HAP-1 (cell line): ENCODE results near the gene DGCR6L.
"Not testable (repeated sequence)": the region's sequence is repeated elsewhere in the genome, so short reads cannot be mapped to it uniquely, and the experiment has no call there.

Source experiments
- DNase-seq, 2 experiments: peaks; one replicate each; pipeline ENCODE4 v3.0.0-alpha.2; 2016 to 2020; ENCODE audit warnings: low spot score in 2 of 2
- H3K27me3 ChIP-seq: fragments of 250-450 bp; sonication (Bioruptor Pico); 2 replicates; pipeline ENCODE4 v1.5.1; 2020; ENCODE audit warnings: low read depth, mild to moderate bottlenecking, moderate library complexity
- H3K36me3 ChIP-seq: fragments of 250-450 bp; sonication (Bioruptor Pico); replicated peaks from 2 replicates; pipeline ENCODE4 v1.5.1; 2020; ENCODE audit warnings: mild to moderate bottlenecking
- H3K4me1 ChIP-seq: fragments of 250-450 bp; sonication (Bioruptor Pico); 2 replicates; pipeline ENCODE4 v1.5.1; 2020; ENCODE audit warnings: mild to moderate bottlenecking
- H3K4me3 ChIP-seq: fragments of 250-450 bp; sonication (Bioruptor Pico); 2 replicates; pipeline ENCODE4 v1.5.1; 2020; ENCODE audit warnings: mild to moderate bottlenecking, moderate library complexity
- H3K9me3 ChIP-seq: fragments of 250-450 bp; sonication (Bioruptor Pico); 2 replicates; pipeline ENCODE4 v1.5.1; 2020; ENCODE audit warnings: mild to moderate bottlenecking, moderate library complexity
- in situ Hi-C: fragments of 300-500 bp; cut with MboI; formaldehyde crosslinking; loops from 3 replicates; pipeline ENCODE4 v1.14.3; 2020; ENCODE audit warnings: low sequenced_read_pairs, inconsistent platforms, mixed read lengths

Gene DGCR6L

DNA sequence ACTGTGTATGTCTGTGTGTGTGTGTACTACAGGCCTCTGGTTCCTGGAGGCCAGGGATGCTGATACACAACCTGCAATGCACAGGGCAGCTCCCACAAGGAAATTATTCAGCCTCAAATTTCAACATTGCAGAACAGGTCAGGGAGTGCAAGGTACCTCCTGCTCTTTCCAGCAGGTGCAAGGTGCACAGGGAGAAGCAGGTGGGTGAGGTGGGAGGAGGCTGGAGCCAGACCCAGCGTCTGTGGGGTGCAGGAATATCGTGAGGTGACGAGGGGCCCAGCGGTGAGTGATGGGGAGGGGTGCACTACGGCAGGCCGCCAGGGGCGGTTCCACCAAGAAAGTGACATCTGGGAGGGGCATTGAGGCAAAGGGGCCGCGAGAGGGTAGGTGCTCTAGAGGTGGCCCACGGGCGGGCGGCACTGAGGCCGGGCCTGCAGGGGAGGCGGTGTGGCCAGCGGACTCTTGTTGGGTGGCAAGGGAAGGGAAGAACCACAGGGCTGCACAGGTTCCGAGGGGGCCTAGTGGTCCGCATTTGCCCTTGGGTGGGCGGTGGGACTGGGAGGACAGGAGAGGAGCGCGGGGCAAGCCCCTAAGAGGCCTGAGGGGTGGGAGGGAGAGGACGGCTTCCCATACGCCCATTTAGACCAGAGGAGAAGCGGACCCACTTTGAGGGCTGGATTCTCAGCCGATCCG, 21.6 kb downstream of the DGCR6L start:
- H3K36me3 ChIP-seq, result no peaks in the 10 kb centered on the region

GRCh38 chr22:20297414-20298109, 22.3 kb downstream of the DGCR6L start:
- H3K27me3 ChIP-seq, result 0 out of 2 replicates have a peak, but pooled peaks cover 3% of the 10 kb centered on the region
- in situ Hi-C loops, result loop anchor here (25.0 kb wide), 1 partner anchor 335 kb away; no protein-coding TSS in a partner anchor

More for the DNA sequence above, 21.6 kb downstream of the DGCR6L start:
- in situ Hi-C loops, result loop anchor here (25.0 kb wide), 1 partner anchor 336 kb away; no protein-coding TSS in a partner anchor
- Histone ChIP-seq H3K9me3 (no peaks in the 10 kb centered on the region), H3K4me1 (no peaks in the 10 kb centered on the region), H3K27me3 (0 out of 2 replicates have a peak, but pooled peaks cover 3% of the 10 kb centered on the region), H3K4me3 (no peak overlapping the region)
- no peak for DNase-seq

GRCh38 chr22:20296598-20296997, 23.3 kb downstream of the DGCR6L start:
- H3K36me3 ChIP-seq, result no peaks in the 10 kb centered on the region
- no peak for DNase-seq
- H3K4me3 ChIP-seq, result no peak overlapping the region
- no peaks in the 10 kb centered on the region for H3K9me3 ChIP-seq
- H3K27me3 ChIP-seq, result 0 out of 2 replicates have a peak, but pooled peaks cover 3% of the 10 kb centered on the region
- in situ Hi-C loops, result loop anchor here (25.0 kb wide), 1 partner anchor 334 kb away; no protein-coding TSS in a partner anchor
- H3K4me1 ChIP-seq, result no peaks in the 10 kb centered on the region

More at GRCh38 chr22:20297414-20298109, 22.3 kb downstream of the DGCR6L start:
- H3K36me3 ChIP-seq, result no peaks in the 10 kb centered on the region
- H3K4me1 ChIP-seq, result no peaks in the 10 kb centered on the region
- H3K4me3 ChIP-seq, result no peak overlapping the region
- DNase-seq, result no peak
- no peaks in the 10 kb centered on the region for H3K9me3 ChIP-seq

GRCh38 chr22:20295262-20296064, 24.4 kb downstream of the DGCR6L start:
- in situ Hi-C loops, result loop anchor here (25.0 kb wide), 1 partner anchor 333 kb away; no protein-coding TSS in a partner anchor
- no peaks in the 10 kb centered on the region for H3K27me3 ChIP-seq

GRCh38 chr22:20292673-20293232, 27.1 kb downstream of the DGCR6L start:
- H3K27me3 ChIP-seq, result no peaks in the 10 kb centered on the region
- H3K4me3 ChIP-seq, result no peak overlapping the region
- no peaks in the 10 kb centered on the region for H3K4me1 ChIP-seq
- H3K36me3 ChIP-seq, result no peaks in the 10 kb centered on the region
- in situ Hi-C loops, result loop anchor here (5.0 to 25.0 kb wide), 2 partner anchors 135 to 330 kb away; no protein-coding TSS in a partner anchor
- no peaks in the 10 kb centered on the region for H3K9me3 ChIP-seq
- DNase-seq, result no peak

More at GRCh38 chr22:20295262-20296064, 24.4 kb downstream of the DGCR6L start:
- H3K36me3 ChIP-seq, result no peaks in the 10 kb centered on the region
- no peak for DNase-seq
- H3K4me1 ChIP-seq, result no peaks in the 10 kb centered on the region
- H3K9me3 ChIP-seq, result no peaks in the 10 kb centered on the region
- H3K4me3 ChIP-seq, result no peak overlapping the region

DNA sequence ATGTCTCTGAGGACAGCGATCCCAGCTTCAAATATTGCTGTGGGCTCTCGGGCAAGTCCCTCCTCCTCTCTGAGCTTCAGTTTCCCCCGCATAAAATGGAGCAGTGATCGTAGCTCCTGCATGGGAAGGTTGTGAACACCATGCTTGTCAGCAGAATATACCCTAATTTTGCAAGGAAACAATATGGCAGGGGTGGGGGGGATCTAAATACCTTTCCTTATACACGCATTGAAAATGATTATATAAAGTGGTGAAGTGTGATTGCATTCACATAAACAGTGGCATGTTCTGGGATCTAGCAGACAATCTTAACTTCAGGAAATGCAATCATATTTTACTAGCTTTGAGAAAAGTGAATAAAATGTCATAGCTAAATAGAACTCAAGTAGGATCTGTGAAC, 27.8 kb downstream of the DGCR6L start:
- Histone ChIP-seq H3K4me3 (no peak overlapping the region), H3K4me1 (no peaks in the 10 kb centered on the region), H3K36me3 (no peaks in the 10 kb centered on the region), H3K27me3 (no peaks in the 10 kb centered on the region), H3K9me3 (no peaks in the 10 kb centered on the region)
- in situ Hi-C loops, result loop anchor here (5.0 to 25.0 kb wide), 2 partner anchors 135 to 330 kb away; no protein-coding TSS in a partner anchor
- DNase-seq, result no peak

- H3K9me3 ChIP-seq, result no peaks in the 10 kb centered on the region
- no peak for DNase-seq
- H3K36me3 ChIP-seq, result no peaks in the 10 kb centered on the region
- in situ Hi-C loops, result loop anchor here (5.0 to 25.0 kb wide), 2 partner anchors 134 to 329 kb away; no protein-coding TSS in a partner anchor
- no peak overlapping the region for H3K4me3 ChIP-seq
- no peaks in the 10 kb centered on the region for H3K27me3 ChIP-seq
- H3K4me1 ChIP-seq, result no peaks in the 10 kb centered on the region
Measured at GRCh38 chr22:20291604-20292063, 28.2 kb downstream of the DGCR6L start.

- H3K4me1 ChIP-seq, result no peaks in the 10 kb centered on the region
- no peak for DNase-seq
- H3K9me3 ChIP-seq, result no peaks in the 10 kb centered on the region
- in situ Hi-C loops, result loop anchor here (5.0 to 25.0 kb wide), 2 partner anchors 134 to 329 kb away; no protein-coding TSS in a partner anchor
- no peaks in the 10 kb centered on the region for H3K36me3 ChIP-seq
- H3K27me3 ChIP-seq, result no peaks in the 10 kb centered on the region
- no peak overlapping the region for H3K4me3 ChIP-seq
Measured at GRCh38 chr22:20291249-20291586, 28.6 kb downstream of the DGCR6L start.

GRCh38 chr22:20290578-20291248, 29.1 kb downstream of the DGCR6L start:
- Histone ChIP-seq H3K4me3 (no peak overlapping the region), H3K4me1 (no peaks in the 10 kb centered on the region), H3K9me3 (no peaks in the 10 kb centered on the region), H3K36me3 (no peaks in the 10 kb centered on the region), H3K27me3 (no peaks in the 10 kb centered on the region)
- in situ Hi-C loops, result loop anchor here (5.0 to 25.0 kb wide), 2 partner anchors 133 to 328 kb away; no protein-coding TSS in a partner anchor
- no peak for DNase-seq

DNA sequence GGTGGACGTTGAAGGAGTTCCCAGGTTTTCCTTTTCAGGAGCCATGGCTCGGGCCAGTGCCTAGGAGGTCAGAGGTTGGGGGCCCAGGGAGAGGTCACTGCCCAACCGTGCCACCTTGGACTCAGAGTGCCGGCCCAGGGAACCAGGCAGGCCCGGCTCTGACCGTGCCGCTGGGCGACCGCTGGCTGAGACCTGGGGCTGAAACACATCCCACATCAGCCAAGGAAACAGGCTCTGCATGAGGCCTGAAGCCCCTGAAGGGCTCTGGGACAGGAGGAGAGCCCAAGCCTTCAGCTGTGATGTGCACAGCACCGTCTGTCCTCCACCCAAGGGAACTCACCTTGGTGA, 29.8 kb downstream of the DGCR6L start:
- no peak for DNase-seq
- H3K27me3 ChIP-seq, result no peaks in the 10 kb centered on the region
- in situ Hi-C loops, result loop anchor here (5.0 to 25.0 kb wide), 2 partner anchors 133 to 328 kb away; no protein-coding TSS in a partner anchor
- no peaks in the 10 kb centered on the region for H3K36me3 ChIP-seq
- H3K4me3 ChIP-seq, result no peak overlapping the region
- no peaks in the 10 kb centered on the region for H3K4me1 ChIP-seq
- no peaks in the 10 kb centered on the region for H3K9me3 ChIP-seq

- H3K4me1 ChIP-seq, H3K36me3 ChIP-seq, H3K4me3 ChIP-seq, DNase-seq, H3K9me3 ChIP-seq, H3K27me3 ChIP-seq: not testable (repeated sequence)
- in situ Hi-C loops, result loop anchor here (5.0 to 25.0 kb wide), 2 partner anchors 132 to 327 kb away; no protein-coding TSS in a partner anchor
Measured at GRCh38 chr22:20289182-20290044, 30.4 kb downstream of the DGCR6L start.
